GM21515 (cell line): ENCODE results near the gene NOXO1.
A peak's percentile ranks its signal among the peaks of the same experiment; 100 is the strongest.

Experiments used
- ATAC-seq: cut with Tn5 transposase; IDR thresholded peaks from one replicate; pipeline ENCODE4 v1.9.1; 2021; ENCODE audit not compliant: unreplicated experiment

The NOXO1 gene, protein sequence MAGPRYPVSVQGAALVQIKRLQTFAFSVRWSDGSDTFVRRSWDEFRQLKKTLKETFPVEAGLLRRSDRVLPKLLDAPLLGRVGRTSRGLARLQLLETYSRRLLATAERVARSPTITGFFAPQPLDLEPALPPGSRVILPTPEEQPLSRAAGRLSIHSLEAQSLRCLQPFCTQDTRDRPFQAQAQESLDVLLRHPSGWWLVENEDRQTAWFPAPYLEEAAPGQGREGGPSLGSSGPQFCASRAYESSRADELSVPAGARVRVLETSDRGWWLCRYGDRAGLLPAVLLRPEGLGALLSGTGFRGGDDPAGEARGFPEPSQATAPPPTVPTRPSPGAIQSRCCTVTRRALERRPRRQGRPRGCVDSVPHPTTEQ

DNA sequence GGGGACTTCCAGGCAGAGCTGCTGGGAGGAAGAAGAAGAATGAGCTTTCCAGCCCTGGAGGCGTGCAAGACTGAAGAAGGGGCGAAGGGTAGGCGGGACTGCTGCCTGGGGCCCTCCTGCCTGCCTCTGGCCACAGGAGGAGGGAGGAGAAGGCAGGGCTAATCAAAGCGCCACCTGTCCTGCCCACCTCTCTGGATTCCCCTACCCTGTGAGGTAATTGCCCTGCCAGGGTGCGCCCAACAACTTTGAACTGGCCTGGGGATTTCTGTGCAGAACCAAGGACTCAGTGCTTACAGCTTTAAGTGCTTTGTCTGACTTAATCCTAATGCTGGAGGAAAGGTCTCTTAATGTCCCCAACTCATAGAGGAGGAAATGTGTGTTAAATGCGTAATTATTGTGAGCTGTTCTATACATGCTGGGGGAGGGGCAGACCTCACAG lies at the start of gene NOXO1:
Gene NOXO1, minus strand, starts transcription at position 72 of the 439 bp plus-strand sequence. CDS start 290 bp downstream, outside the sequence.
- ATAC-seq: no peak

DNA sequence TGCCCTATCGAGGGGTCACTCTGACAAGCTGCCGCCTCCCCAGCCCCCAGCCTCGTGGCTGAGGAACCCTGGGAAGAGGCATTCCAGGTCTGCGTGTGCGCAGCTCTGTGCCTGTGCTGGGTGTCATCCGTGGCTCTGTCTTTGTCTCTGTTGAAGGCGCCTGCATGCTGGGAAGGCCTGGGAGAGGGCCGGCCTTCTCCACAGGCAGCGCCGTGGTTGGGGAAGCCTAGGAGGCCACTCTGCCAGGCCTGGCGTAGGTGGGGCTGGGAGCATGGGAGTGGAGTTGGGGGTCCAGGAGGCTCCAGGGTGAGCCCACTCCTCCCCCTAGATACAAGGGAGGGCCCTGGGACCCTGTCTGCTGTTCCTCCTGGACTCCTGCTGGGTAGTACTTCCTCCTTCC lies 48.8 kb upstream of the NOXO1 start:
- no peak for ATAC-seq

DNA sequence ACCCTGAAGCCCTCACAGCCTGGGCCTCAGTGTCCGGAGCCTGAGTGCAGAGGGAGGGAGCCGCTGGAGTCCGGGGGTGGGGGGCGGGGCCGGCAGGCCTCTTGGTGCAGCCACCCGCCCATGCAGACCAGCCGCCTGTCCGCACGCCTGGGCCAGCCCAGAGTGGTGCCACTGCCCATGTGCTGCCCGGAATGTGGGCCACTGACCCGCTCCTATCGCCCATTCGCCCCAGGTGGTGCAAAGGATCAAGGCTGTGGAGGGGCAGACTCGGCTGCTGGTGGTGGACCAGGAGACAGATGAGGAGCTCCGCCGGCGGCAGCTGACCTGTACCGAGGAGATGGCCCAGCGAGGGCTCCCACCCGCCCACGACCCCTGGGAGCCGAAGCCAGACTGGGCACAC lies 48.1 kb upstream of the NOXO1 start:
- no peak for ATAC-seq

DNA sequence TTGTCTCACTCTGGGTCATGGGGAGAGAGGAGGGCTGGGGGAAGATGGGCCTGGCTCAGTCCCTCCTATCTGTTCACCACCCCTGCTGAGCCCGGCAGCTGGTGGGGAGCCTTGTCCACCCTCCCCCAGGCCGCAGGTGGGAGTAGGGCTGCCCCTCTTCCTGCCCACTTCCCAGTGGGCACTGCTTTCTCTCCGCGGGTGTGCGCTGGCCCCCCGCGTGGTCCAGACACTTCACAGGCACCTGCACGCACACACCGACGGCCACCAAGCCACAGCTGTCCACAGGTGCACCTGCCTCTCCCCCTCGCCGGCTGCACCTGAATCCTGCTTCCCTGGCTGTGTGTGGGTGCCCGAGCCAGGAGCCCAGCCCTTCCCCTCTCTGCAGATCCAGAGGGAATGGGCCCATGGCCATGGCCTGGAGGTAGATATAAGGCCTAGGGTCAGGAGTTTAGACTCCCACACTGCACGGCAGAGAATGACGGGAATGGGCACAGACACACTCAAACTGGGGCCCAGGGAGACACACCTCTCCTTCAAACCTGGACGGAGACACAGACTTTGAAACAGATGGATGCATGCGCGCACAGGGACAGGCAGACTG lies 47.5 kb upstream of the NOXO1 start:
- no peak for ATAC-seq

DNA sequence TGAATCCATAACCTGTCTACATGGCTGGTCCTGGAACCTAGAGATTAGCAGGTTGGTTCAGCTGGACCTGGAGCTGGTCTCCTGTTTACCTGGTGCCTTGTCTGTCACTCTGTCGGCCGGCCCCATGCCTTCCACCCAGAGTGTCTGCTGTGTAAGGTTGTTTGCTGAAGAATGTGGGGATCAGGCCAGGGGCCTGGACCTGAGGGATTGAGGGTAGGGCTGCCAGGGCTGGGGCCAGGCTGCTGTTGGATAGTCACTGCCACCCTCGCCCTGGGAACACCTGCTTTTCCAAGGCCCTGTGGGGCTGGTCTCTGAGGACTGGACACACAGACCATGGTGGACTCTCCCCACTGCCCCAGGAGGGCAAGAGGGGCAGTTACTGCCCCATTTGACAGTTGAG lies 46.9 kb upstream of the NOXO1 start:
- ATAC-seq: no peak

DNA sequence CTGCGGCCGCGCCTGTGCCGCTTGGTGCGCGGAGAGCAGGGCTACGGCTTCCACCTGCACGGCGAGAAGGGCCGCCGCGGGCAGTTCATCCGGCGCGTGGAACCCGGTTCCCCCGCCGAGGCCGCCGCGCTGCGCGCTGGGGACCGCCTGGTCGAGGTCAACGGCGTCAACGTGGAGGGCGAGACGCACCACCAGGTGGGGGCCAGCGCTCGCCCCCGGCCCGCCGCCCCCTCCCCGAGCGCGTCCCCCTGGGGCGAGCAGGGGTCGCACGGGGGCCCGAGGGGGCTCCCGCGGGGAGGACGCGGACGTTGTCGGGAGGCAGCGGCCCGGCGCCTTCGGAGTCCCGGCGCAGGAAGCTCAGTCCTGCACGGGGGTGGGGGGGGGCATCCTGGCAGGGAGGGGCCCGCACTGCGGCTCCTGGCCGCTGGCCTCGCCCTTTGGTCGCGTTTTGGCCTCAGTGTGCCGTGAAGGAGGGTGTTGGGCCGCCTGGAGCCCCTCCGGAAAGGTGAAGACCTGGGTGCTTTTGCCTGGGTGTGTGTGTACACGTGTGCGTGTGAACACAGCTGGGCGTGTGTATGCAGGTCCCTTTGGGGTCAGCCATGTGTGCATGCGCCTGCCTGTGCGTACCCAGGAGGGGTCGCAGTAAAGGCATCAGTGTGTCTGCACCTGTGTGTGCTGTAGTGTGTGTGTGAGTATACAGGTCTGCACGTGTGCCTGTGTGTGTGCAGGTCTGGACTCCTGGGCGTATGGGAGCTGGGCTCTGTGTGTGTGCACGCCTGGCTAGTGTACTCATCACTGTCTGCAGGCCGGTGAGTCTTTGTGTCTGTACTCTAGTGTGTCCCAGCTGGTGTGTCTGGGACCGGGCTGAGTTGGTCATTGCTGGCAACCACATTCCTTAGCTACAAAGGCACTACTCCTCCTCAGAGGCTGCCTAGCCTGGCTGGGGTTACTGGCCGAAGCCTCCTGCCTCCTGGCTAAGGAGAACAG lies 46.0 kb upstream of the NOXO1 start:
- no peak for ATAC-seq

DNA sequence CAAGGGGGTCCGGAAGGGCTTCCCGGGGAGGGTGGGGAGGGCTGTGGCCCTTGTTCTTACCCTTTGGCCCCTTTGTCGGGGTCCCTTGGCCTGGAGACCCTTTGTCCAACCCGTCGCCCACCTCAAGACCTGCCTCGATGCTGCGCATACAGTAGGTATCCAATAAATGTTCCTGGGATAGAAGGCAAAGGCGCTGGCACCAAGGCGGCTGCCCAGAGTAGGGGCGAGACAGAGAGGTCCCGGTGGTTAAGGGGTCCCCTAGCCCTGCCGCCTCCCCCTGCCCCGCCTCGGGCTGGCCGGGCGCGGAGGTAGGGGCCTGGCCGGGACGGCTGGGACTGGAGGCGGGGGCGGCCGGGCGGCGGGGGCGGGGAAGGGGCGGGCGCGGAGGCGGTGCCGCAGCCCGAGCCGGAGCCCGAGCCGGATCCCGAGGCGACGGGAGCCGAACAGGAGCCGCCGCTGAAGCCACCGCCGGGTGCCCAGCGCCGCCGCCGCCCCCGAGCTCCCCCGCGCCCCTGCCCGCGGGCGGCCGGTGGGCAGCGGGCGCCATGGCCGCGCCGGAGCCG lies 45.3 kb upstream of the NOXO1 start, which contains the start of gene NHERF2:
Gene NHERF2, plus strand, starts transcription at position 442 of the 563 bp plus-strand sequence. Its CDS starts 104 bp downstream, at position 546.
- no peak for ATAC-seq

DNA sequence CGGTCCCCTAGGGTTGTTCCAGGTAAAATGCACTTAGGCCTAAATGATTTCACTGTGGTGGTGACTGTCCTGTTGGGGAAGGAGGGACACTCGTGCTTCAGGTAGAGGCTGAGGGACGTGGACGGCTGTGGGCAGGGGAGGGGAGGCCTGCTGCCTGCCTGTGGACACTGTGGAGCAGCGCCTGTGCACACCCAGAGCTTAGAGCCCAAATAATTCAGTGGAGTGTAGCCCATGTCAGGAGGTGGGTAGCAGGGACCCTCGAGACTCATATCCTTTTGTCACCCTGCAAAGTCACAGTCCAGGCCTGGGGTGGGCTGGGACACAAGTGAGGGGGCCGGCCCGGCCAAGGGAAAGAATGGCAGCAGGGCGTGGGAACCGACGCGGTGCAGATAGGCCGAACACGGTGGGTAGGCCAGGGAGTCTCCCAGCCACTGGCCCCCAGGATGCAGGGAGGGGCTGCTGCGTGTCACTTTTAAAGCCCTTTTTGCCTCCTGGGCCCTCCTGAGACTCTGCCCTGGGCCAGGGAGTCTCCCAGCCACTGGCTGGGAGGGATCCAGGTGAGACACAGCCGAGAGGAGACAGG lies 44.7 kb upstream of the NOXO1 start:
- ATAC-seq: no peak

DNA sequence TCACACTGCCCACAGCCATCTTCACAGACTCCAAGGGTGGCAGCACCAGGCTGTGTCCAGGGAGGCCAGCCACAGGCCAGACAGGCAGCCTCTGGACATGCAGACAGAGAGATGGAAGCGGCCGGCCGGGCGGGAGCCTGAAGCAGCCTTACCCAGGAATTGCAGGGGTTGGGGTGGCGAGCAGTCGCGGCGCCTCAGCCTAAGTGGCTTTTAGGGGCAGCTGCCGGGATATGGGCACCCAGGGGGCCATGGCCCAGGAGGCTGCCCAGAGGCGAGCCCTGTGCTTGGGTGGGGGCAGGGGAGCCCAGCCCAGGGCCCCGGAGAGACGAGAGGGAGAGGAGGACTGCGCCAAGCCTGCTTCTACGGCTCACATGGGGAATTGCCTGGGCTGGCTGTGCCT lies 44.0 kb upstream of the NOXO1 start:
- ATAC-seq: no peak

DNA sequence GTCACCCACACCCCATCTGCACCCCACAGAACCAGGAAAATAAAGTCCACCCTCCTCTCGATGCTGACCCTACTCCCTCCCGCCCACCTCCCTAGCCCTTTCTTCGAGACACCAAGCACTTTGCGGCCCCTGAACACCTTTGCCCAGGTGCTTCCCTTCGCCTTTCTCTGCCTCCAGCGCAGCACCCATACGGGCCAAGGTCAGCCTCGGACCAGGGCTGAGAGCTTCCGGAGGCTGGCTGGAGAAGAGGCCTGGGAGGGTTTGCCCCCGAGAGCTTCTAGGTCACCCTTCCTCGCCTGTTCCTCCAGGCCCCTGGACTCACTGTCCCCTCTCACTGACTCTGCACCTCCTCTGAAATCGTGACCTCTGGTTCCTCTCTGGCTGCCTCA lies 42.8 kb upstream of the NOXO1 start:
- no peak for ATAC-seq

DNA sequence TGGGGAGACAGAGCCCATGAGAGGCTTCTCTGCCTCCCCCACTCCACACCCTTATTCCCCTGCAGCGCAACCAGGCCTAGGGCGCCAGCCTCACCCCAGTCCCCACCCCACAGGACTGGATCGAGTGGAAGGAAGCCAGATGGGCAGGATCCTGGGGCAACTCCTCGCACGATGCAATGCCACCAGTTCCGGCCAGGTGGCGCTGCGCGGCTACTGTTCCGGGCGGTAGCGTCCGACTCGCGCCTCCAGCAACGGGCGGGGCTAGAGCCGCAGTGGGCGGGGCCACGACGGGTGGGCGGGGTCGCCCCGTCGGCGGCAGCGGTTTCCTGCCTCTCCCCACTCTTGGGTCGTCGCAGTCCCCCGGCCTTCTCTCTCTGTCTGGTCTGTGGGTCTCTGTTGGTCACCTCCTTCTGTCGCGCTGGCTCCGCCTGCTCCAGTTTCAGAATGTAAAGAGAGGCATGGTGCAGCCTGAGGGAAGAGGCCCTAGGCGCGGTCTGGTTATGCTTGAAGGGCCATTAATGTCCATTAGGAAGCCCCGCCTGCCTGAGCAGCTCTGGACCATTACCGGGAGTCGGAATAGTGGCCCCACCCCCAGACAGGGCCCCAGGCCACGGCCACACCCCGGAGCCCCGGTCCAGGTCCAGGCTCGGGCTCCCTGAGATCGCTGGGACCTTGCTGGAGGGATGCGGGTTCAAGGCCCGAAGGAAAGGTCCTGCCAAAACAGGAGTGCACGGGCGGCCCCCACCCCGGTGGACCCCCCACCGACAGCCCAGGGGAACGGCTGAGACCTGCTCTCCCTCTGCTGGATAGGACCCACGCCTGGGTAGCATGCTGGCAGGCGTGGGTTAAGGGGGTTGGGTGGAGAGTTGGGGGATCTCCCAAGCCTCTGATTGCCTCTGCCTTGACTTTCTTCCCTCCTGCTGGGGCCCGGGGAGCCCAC lies 42.1 kb upstream of the NOXO1 start:
- ATAC-seq: peak; percentile 69

DNA sequence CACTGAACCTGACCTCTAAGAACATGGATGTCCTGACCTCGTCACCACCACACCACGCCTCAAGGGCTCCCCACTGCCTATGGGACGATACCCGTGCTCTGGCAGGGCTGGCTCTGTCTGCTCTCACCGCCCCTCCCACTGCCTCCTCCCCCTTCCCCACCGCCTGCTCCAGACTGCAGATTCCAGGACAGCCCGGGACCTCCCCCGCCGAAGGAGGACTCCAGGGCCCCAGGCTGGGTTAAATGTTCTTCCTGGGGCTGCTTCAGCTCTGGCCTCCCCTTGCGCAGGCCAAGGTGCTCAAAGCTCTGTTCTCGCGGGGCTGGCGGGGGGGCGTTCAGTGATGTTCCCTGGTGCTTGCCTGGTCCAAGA lies 41.4 kb upstream of the NOXO1 start:
- no peak for ATAC-seq

DNA sequence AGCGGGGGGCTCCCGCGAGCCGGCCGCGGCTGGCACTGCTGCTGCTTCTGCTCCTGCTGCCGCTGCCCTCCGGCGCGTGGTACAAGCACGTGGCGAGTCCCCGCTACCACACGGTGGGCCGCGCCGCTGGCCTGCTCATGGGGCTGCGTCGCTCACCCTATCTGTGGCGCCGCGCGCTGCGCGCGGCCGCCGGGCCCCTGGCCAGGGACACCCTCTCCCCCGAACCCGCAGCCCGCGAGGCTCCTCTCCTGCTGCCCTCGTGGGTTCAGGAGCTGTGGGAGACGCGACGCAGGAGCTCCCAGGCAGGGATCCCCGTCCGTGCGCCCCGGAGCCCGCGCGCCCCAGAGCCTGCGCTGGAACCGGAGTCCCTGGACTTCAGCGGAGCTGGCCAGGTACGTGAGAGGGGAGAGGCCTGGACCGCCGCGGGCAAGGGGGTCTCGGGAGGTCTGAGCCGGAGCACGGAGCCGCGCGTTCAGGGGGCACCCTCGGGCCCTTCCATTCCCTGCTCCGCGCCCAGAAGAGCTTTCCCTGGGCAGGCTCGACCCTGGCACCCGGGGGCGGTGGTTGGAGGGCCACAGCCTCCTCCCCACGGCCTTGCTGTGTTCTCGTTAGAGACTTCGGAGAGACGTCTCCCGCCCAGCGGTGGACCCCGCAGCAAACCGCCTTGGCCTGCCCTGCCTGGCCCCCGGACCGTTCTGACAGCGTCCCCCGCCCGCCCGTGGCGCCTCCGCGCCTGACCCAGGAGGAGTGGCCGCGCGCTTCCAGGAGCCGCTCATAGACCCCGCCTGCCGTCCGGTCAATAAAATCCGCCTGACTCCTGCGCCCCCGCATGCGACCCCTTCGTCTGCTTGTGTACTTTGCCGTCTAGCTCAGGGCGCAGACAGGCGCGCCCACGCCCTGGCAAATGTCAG lies 38.9 kb upstream of the NOXO1 start:
- ATAC-seq: no peak

DNA sequence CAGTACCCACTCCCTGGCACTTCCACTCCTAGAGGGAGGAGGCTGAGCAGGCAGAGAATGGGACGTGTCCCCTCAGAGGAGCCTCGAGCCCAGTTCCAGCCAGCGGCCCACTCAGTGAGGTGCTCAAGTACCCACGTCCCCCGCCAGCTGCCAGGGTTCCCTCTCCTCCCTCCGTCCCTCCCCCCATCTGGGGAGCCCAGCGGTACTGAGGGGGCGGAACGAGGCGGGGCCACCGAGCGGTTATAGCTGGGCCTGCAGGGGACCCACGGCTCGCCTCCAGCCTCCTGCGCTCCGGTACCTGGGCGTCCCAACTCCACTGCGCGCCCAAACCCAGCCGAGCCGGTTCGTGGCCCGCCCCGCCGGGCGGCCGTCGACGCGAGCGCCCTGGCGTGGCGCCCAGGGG lies 38.2 kb upstream of the NOXO1 start, which contains the start of gene NPW:
Gene NPW, plus strand, starts transcription at position 268 of the 403 bp plus-strand sequence.
- no peak for ATAC-seq

DNA sequence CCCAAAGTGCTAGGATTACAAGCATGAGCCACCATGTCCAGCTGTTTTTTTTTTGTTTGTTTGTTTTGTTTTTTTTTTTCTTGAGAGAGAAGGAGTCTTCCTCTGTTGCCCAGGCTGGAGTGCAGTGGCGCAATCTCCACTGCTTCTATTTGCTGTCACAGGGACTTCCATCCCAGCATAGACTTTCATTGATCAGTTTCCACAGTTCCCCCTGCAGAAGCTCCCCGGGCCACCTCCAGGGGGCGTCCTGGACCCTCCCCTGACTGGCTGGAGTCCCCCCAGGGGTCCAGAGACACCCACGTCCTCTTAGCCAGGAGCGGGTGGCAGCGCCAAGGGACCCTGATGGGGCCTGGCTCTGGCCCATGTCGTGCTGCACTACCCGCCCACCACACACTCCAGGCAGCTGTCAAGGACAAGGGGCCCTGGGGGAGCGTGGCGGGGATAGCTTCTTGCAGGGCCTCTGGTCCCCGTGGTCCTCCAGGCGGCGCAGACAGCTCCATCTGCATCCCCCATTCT lies 35.2 kb upstream of the NOXO1 start:
- no peak for ATAC-seq

DNA sequence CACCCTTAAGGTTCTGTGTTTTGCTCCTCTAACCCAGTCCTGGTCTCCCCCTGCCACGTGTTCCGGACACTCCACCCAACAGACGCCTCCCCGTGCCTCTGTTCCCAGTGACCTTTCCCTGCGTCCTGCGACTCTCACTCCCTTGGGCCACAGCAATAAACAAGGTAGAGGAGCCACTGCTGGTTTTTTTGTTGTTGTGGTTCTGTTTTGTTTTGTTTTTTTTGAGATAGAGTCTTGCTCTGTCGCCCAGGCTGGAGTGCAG lies 34.6 kb upstream of the NOXO1 start:
- no peak for ATAC-seq

DNA sequence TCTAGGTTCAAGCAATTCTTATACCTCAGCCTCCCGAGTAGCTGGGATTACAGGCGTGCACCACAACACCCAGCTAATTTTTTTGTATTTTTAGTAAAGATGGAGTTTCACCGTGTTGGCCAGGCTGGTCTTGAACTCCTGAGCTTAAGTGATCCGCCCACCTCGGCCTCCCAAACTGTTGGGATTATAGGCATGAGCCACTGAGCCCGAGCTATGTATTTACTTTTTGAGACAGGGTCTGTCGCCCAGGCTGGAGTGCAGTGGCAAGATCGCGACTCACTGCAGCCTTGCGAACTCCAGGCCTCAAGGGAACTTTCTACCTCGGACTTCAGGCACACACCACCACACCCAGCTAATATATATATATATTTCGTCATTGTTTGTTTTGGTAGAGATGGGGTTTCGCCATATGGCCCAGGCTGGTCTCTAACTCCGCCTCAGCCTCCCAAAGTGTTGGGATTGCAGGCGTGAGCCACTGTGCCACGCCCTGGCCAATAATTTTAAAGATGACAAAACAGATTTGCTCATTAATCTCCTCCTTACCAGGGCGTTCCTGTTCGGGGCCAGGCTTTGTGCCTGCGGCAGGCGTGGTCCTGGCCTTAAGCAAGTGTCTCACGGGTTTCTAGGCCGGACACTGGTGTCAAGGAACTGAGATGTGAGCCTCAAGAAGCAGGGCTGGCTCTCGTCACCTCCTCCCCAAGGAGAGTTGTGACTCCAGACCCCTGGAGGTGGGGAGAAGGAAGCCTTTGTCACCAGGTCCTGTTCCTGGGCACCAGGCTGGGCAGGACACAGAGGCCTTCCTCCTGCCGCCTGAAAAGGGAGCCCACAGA lies 34.1 kb upstream of the NOXO1 start:
- ATAC-seq: no peak

DNA sequence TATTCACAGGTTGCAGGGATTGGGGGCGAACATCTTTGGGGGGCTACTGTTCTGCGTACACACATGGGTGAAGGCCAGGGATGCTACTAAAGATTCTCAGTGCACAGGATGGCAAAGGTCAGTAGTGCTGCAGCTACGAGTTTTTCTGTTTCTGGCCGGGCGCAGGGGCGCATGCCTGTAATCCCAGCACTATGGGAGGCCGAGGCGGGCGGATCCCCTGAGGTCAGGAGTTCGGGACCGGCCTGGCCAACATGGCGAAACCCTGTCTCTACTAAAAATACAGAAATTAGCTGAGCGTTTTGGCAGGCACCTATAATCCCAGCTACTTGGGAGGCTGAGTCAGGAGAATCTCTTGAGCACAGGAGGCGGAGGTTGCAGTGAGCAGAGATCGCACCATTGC lies 32.3 kb upstream of the NOXO1 start:
- no peak for ATAC-seq
